Ecto neural progenitor cell (in vitro differentiated cells): ENCODE measurements around the gene RGS16.

ENCODE experiments used
- DNase-seq: peaks from one replicate; pipeline ENCODE4 v3.0.0-alpha.2; 2018; ENCODE audit warnings: low spot score

The RGS16 gene

DNA sequence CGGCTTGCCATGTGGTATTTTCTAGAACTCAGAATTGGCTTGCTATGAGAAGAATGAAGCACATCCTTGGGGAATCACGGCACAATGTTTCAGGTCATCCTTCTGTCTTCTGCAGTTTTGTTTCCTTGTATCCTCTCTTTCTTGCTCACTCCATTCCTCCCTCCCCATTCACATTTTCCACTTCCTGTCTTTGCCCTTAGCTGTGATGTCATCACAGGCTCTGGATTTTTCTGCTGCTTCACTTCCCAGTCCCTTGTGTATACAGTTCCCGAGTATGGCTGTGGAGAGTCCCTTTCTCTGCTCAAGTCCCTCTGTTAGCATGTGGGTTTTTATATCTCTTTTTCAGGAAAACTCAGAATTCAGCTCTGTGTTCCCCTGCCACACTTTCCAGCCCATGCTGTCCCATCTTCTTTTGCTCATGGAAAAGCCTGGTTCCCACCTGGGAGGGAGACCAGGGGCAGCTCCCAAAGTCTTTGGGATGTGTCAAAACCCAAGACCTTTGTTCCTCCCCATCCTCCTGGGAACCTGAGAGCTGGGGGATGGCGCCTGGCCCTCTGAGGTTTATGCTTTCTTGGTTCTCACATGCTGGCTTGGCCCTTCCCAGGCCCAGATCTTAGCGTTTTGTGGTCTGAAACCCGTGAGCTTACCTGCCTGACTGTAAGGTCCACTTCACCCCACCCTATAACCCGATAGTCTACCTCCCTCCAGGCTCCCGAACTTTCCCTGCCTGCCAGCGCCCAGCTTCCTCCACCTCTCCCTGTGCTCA lies 4.8 kb upstream of the RGS16 start:
- DNase-seq, result no peak

DNA sequence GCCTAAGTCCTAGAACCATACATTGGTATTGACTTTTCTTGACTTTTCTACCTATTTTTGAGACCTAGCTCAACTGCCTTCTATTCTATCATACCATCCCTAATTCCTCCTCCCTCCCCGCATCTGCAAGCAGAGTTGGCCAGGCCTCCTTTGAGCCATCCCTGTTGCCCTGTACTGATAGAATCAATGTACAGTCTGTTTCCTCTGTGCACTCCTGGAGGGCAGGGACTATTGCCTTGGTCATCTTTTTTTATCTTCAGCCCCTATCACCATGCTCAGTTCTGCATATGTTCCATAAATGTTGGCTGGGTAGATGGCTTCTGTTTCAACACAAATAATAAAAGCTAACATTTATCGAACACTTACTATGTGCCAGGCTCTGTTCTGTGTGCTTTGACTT lies 4.0 kb upstream of the RGS16 start:
- DNase-seq, result no peak

GRCh38 chr1:182607566-182607965 lies 3.4 kb upstream of the RGS16 start:
- no peak for DNase-seq

GRCh38 chr1:182603646-182604174 lies 479 bp downstream of the RGS16 start:
- DNase-seq, result no peak

DNA sequence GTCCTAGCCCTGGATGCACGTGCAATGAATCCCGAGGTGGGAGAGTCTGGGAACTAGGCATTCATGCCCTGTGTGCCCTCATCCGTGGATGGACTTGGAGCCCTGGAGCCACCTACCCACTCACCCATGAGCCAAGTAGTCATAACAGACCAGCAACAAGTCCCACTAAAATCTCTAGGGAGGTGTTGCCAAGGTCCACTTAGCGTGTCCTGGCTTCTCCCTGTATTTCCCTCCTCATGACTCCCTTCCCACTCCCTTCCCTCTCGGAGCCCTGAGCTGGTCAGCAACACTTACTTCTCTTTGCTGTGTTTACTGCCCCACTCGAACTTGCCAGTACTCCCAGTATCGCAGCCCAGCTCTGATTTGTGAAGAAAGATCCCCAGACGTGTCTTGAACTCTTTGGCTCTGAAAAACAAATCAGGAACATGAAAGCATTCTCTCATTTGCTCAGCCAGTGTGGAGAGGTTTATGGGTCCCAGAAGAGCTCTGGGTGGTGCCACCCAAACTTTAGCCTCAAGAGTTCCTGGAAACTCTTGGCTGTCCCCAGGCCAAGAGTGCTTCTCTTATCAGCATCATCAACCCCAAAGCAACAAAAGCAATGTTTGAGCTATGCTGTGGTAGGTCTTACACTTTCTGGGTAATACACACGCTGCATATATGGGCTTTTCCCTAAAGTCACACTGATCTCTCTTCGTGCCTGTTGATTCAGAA lies 1.1 kb downstream of the RGS16 start:
- DNase-seq, result no peak

DNA sequence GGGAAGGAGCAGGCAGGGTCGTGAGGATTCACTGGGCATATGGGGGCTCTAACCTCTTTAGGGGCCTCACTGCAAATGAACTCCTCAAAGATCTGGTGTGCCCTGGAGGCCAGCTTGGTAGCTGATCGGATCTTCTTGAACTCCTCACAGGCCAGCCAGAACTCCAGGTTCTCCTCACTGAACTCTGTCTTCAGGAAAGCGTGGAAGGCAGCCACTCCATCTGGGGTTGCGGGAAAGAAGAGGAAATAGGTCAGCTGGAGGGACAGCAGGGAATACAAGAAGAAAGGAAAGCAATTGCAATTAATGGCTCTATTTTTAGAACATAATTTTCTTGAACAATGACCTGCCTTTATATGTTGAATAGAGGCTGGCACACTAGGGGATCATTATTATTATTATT lies 2.3 kb downstream of the RGS16 start:
- DNase-seq, result no peak

DNA sequence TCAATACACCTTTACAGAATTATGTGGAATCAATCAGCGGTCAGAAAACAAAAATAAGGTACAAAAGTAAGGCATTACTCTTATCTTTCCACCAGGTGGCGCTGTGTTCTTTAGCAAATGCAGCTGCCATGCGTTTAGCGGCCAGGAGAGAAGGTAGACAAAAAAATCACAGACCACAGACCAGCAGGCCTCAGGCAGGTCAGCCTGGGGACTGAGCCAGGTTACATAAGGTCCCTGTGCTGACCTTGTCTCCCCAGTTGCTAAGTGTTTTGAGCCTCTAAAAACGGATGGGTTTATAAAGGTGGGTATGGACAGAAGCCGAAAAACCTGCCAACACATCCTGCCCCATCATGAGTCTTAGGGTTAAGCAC lies 2.8 kb downstream of the RGS16 start:
- DNase-seq, result peak; percentile 77

DNA sequence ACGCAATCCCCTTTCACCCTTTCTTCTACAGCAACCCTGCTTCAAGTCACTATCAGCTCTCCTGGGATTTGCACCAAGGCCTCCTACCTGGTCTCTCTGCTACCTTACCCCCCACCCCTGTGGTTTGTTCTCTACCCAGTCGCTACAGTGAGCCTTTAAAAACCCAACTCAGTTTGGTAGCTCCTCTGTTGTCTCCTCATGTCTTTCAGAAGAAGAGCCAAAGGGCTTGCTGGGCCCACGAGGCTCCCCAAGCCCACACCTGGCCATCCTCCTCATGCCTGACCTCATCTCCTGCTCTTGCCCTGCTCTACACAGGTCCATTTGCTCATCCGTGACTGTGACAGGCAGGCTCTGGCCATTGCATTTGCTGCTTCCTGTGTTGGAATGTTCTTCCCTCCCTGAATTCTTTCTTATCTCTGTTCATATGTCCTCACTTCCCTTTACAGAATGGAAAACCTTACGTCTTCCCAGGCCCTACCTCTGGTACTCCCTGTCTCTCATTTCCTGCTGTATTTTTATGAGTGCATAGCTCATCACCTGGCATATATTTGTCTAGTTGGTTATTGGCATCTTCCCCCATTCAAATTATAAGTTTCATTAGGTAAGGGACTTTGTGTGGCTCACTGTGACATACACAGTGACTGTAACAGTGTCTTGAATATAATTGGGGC lies 3.3 kb downstream of the RGS16 start:
- DNase-seq, result no peak

GRCh38 chr1:182600036-182600713 lies 4.0 kb downstream of the RGS16 start:
- DNase-seq, result no peak

DNA sequence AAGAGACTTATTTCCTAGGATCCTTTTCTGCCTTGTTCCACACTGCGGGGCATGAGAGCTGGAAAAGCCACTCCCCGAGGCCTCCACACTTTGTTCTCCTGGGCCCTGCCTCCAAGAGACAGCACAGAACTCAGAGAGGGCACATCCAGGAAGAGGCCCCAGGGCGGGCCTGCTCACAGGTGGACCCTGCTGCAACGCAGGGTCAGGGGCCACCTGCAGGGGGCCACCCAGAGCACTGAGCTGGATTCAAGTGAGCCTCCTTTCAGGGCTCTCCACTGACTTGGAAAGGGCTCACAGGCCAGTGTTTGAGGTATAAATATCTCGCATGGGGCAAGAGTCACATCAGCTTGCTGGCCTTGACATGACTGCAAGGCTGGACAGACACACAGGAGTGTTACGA lies 4.8 kb downstream of the RGS16 start:
- DNase-seq, result peak; percentile 67

DNA sequence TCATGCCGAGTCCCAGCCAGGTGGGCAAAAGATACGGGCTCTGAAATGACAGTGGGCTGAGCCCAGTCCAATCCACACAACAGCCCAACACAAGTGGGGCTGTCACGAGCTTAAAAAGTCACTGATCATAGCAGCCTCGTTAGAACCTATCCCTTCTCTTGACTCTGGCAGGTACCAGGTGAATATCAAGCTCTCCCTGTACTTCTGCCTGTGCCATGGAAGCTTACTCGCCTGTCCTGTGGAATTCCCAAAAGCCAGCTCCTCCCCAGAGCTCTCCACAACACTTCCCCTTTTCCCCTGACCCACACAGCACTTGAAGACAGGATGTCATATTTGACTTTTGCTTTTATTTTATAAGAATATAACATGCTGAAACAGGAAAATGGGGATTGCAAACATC lies 5.9 kb downstream of the RGS16 start:
- no peak for DNase-seq

GRCh38 chr1:182596934-182597333 lies 7.3 kb downstream of the RGS16 start:
- DNase-seq, result no peak

- peak; percentile 79 for DNase-seq
Observed at GRCh38 chr1:182595641-182596240, 8.4 kb downstream of the RGS16 start.

GRCh38 chr1:182589931-182590330 lies 14.3 kb downstream of the RGS16 start:
- DNase-seq, result peak; percentile 23

DNA sequence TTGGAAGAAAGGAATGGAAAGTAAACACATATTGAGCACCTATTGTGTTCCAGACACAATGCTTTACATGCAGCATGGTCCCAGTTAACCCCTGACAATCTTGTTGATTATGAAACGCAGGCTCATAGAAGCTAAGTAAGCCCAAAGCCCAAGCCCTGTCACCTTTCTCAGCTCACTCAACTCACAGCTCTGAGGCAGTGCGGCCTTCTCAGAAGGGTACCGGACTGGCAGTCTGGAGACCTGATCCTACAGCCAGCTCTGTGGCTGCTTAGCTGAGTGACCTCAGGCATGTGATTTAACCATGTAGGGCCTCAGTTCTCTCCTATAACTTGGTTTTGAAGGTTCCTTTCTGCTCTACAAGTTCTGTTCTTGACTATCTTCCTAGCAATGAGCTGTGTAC lies 14.7 kb downstream of the RGS16 start:
- DNase-seq, result peak; percentile 31

DNA sequence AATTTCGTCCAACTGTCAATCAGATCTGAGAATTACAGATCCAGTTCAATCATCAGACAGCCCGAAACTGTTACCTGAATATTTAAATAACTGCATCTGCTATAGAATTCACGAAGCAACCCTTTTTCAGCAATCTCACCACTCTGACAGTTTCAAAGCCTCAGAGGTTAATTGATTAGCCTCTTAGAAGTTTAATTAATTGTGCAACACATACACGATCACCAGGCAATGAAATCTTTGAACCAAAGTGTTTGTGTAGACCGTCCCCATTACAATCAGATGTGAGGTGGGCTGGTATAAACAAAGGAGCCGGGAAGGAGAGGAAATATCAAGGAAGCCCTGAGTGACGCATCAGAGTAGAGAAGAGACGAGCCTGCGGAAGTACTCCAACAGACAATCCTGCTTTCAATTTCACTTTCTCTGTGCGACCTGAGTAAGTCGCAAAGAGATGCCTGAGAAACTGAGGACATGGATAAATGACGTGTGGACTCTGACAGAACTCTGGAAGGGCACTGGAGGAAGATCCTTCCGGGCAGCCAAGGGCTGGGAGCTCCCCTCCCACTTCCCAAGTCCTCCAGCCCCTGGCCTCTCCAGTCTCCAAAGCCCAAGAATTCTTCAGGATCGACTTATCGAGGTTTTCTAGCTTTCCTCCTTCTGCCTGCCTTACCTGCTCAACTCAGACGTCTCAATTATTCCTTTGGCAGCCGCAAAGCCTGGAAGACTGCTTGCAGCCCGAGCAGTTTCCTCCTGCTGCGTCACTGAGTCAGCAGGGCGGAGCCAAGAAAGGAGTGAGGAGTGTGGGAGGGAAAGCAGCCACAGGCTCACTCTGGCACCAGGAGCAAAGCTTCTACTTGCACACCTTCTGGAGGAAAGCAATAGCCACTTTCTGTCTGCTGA lies 15.4 kb downstream of the RGS16 start, which contains the start of gene RNASEL:
RNASEL (minus strand) TSS at position 757 of the 897 bp plus-strand sequence. CDS start 2,450 bp downstream, outside the sequence.
- peak; percentile 77 for DNase-seq

- no peak for DNase-seq
Observed at GRCh38 chr1:182587666-182588499, 16.3 kb downstream of the RGS16 start.

DNA sequence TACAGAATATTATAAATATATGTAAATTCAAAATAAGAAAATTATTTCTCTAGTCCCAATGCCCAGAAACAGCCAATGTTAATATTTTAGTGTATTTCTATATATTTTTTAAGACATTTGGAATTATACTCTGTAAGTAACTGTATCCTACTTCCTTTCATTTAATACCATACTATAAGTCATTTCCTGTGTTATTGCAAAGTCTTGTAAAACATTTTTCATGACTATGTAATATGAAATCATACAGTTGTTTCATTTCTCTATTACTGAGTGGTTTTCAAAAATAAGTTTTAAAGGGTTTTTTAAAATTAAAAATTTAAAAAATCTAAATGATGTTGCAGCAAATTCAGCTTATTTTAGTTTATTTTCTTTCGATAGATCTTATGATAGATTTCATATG lies 17.1 kb downstream of the RGS16 start:
- no peak for DNase-seq

DNA sequence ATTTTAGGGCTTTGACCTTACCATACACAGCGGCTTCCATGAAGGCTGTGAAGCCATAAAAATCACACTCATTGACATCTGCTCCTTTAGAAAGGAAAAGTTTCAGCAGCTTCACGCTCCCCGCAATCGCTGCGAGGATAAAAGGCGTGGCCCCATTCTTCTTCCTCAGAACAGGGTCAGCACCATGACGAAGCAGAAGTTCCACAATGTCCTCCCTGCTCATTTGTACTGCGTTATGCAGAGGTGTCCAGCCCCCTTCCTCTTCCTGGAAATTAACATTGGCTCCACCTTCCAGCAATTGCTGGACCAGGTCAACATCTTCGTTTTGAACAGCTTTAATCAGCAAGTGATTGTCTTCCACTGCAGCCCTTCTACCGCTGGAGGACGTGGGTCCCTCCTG lies 17.8 kb downstream of the RGS16 start:
- peak; percentile 18 for DNase-seq

- DNase-seq, result no peak
Observed at GRCh38 chr1:182584746-182585145, 19.4 kb downstream of the RGS16 start.
